SK-N-SH (cell line): ENCODE measurements around the gene DDT.
"Not testable (repeated sequence)": the region's sequence is repeated elsewhere in the genome, so short reads cannot be mapped to it uniquely, and the experiment has no call there.

ENCODE experiments used
- CHD2 ChIP-seq: fragments of 150-350 bp; IDR thresholded peaks from 2 replicates; pipeline ENCODE4 v1.6.1; 2018; ENCODE audit warnings: low read length; ENCODE audit not compliant: partially characterized antibody
- EP300 ChIP-seq, 2 experiments: IDR thresholded peaks; 2 replicates each; pipeline versions ENCODE4 v1.4.0 to v1.6.1; 2012; ENCODE audit warnings: borderline replicate concordance in 1 of 2, low read depth in 1 of 2, low read length in 1 of 2
- JUND ChIP-seq: IDR thresholded peaks from 2 replicates; pipeline ENCODE4 v1.4.0; 2012
- NRF1 ChIP-seq: IDR thresholded peaks from 2 replicates; pipeline ENCODE4 v1.6.1; 2012; ENCODE audit warnings: low read depth, mild to moderate bottlenecking, low read length
- POLR2AphosphoS5 ChIP-seq: IDR thresholded peaks from 2 replicates; pipeline ENCODE4 v1.6.1; 2012; ENCODE audit warnings: low read depth, low read length
- RAD21 ChIP-seq: IDR thresholded peaks from 2 replicates; pipeline ENCODE4 v1.6.1; 2012; ENCODE audit warnings: mild to moderate bottlenecking, low read length
- RCOR1 ChIP-seq: fragments of 150-350 bp; IDR thresholded peaks from 2 replicates; pipeline ENCODE4 v1.6.1; 2017; ENCODE audit warnings: antibody characterized with exemption, low read length
- RFX5 ChIP-seq: IDR thresholded peaks from 2 replicates; pipeline ENCODE4 v1.6.1; 2012; ENCODE audit warnings: mild to moderate bottlenecking, improper control_type of control experiment, low read length
- SIN3A ChIP-seq: IDR thresholded peaks from 2 replicates; pipeline ENCODE4 v1.6.1; 2012; ENCODE audit warnings: low read depth, mild to moderate bottlenecking, low read length, moderate library complexity, borderline replicate concordance
- YY1 ChIP-seq: IDR thresholded peaks from 2 replicates; pipeline ENCODE4 v1.4.0; 2012; ENCODE audit warnings: low read depth, mild to moderate bottlenecking
- TF ChIP-seq, protein P1 (sequence below): fragments of 200-600 bp; sonication (generic); IDR thresholded peaks from 2 replicates; pipeline ENCODE4 v1.6.1; 2017; ENCODE audit warnings: antibody characterized with exemption, mild to moderate bottlenecking, moderate library complexity
- TF ChIP-seq, protein P2 (sequence below): IDR thresholded peaks from 2 replicates; pipeline ENCODE4 v1.6.1; 2012; ENCODE audit warnings: mild to moderate bottlenecking, low read depth, low read length, moderate library complexity
- TF ChIP-seq, protein P3 (sequence below): IDR thresholded peaks from 2 replicates; pipeline ENCODE4 v1.4.0; 2012; ENCODE audit warnings: low read depth

DNA sequence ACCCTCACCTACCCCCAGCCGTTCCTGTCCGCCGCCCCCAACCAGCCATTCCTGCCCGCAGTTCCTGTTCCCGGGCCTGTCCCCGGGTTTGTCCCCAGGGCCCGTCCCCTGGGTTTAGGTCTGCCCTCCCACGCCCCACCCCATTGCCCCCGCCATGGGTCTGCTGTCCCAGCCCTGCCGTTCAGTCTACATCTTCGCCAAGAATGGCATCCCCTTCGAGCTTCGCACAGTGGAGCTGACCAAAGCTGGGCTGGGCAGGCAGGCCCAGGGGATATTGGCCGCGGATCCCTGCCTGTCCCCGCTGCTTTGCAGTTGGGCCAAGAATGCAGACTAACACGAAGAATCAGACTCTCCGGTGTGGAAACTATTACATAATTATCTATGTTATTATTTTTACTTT is 24.5 kb downstream of the DDT start:
- not testable (repeated sequence) for TF ChIP-seq YY1; EP300 (IDR thresholded peaks at IDR 0.05; ENCODE audit: borderline replicate concordance in 1 of 2, low read depth in 1 of 2, low read length in 1 of 2); NRF1; POLR2AphosphoS5; RAD21; SIN3A; RCOR1; CHD2; RFX5; JUND
- TF ChIP-seq, protein P1, sequence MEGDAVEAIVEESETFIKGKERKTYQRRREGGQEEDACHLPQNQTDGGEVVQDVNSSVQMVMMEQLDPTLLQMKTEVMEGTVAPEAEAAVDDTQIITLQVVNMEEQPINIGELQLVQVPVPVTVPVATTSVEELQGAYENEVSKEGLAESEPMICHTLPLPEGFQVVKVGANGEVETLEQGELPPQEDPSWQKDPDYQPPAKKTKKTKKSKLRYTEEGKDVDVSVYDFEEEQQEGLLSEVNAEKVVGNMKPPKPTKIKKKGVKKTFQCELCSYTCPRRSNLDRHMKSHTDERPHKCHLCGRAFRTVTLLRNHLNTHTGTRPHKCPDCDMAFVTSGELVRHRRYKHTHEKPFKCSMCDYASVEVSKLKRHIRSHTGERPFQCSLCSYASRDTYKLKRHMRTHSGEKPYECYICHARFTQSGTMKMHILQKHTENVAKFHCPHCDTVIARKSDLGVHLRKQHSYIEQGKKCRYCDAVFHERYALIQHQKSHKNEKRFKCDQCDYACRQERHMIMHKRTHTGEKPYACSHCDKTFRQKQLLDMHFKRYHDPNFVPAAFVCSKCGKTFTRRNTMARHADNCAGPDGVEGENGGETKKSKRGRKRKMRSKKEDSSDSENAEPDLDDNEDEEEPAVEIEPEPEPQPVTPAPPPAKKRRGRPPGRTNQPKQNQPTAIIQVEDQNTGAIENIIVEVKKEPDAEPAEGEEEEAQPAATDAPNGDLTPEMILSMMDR: not testable (repeated sequence)
- TF ChIP-seq, protein P2, sequence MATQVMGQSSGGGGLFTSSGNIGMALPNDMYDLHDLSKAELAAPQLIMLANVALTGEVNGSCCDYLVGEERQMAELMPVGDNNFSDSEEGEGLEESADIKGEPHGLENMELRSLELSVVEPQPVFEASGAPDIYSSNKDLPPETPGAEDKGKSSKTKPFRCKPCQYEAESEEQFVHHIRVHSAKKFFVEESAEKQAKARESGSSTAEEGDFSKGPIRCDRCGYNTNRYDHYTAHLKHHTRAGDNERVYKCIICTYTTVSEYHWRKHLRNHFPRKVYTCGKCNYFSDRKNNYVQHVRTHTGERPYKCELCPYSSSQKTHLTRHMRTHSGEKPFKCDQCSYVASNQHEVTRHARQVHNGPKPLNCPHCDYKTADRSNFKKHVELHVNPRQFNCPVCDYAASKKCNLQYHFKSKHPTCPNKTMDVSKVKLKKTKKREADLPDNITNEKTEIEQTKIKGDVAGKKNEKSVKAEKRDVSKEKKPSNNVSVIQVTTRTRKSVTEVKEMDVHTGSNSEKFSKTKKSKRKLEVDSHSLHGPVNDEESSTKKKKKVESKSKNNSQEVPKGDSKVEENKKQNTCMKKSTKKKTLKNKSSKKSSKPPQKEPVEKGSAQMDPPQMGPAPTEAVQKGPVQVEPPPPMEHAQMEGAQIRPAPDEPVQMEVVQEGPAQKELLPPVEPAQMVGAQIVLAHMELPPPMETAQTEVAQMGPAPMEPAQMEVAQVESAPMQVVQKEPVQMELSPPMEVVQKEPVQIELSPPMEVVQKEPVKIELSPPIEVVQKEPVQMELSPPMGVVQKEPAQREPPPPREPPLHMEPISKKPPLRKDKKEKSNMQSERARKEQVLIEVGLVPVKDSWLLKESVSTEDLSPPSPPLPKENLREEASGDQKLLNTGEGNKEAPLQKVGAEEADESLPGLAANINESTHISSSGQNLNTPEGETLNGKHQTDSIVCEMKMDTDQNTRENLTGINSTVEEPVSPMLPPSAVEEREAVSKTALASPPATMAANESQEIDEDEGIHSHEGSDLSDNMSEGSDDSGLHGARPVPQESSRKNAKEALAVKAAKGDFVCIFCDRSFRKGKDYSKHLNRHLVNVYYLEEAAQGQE: not testable (repeated sequence)
- TF ChIP-seq, protein P3, sequence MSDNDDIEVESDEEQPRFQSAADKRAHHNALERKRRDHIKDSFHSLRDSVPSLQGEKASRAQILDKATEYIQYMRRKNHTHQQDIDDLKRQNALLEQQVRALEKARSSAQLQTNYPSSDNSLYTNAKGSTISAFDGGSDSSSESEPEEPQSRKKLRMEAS: not testable (repeated sequence)
